IPS-15b (cell line): ENCODE data around the gene CAPN10.

Source experiments
- H3K27me3 ChIP-seq: one replicate; pipeline ENCODE4 v1.6.1; 2013; ENCODE audit warnings: low read length; ENCODE audit not compliant: control insufficient read depth, insufficient read depth
- H3K36me3 ChIP-seq: one replicate; pipeline ENCODE4 v1.6.1; 2013; ENCODE audit warnings: low read length; ENCODE audit not compliant: control insufficient read depth, insufficient read depth
- H3K4me1 ChIP-seq: one replicate; pipeline ENCODE4 v1.6.1; 2013; ENCODE audit warnings: mild to moderate bottlenecking, low read length; ENCODE audit not compliant: control insufficient read depth, insufficient read depth
- H3K4me3 ChIP-seq: one replicate; pipeline ENCODE4 v1.5.1; 2013; ENCODE audit warnings: low read depth, low read length
- H3K9ac ChIP-seq: one replicate; pipeline ENCODE4 v1.6.1; 2013; ENCODE audit warnings: low read depth, mild to moderate bottlenecking, low read length
- H3K9me3 ChIP-seq: one replicate; pipeline ENCODE4 v1.6.1; 2013; ENCODE audit warnings: mild to moderate bottlenecking, low read length; ENCODE audit not compliant: control insufficient read depth, insufficient read depth

CAPN10 gene

DNA sequence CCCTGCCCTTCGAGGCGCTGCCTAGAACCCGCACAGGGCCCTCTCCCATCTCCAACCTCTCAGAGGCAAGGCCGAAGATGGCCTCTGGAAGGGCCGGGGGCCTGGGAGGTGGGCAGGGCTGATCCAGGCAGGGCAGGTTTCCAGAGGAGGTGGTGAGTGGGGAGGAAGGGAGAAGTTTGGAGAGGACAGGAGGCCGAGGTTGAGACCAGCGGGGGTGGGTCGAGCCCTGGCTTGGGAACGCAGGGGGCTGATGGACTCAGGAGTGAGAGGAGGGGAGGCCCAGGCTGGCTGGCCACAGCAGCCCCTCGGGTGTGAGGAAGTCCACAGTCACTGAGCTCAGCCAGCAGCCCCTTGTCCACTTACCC is 10.5 kb downstream of the CAPN10 start:
- H3K9me3 ChIP-seq: no peaks in the 10 kb centered on the region
- no peaks in the 10 kb centered on the region for H3K4me1 ChIP-seq
- no peak overlapping the region for H3K4me3 ChIP-seq
- H3K36me3 ChIP-seq: peaks cover 19% of the 10 kb centered on the region
- H3K27me3 ChIP-seq: no peaks in the 10 kb centered on the region
- no peak overlapping the region for H3K9ac ChIP-seq

DNA sequence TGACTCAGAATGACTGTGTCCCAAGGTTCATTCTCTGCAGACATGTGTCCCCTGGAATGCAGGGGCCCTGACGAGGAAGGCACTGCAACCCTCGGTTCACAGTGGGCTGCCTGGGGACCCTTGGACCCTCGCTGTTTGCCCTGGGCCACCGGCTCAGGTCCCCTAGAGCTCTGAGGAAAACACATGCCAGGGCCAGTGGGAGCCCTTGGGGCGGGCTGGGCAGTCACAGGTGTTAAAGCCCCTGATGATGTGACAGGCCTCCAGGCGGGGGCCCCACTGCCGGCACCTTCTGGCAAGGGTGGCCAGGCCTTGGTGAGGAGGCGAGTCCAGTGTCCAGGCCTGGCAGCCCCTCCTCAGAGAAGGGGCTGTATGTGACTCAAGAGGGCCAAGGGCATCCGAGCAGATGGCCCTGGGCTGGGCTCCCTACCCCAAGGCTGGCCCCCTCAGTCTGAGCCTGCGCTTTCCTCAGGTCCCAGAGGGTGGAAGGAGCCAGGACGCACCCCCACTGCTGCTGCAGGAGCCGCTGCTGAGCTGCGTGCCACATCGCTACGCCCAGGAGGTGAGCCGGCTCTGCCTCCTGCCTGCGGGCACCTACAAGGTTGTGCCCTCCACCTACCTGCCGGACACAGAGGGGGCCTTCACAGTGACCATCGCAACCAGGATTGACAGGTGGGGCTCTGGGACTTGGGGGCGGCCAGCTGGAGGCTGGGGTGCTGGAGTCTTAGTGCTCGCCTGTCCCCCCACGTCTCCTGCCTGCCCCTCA is 11.1 kb downstream of the CAPN10 start:
- Histone ChIP-seq H3K4me3 (no peak overlapping the region), H3K4me1 (no peaks in the 10 kb centered on the region), H3K36me3 (peaks cover 18% of the 10 kb centered on the region), H3K27me3 (no peaks in the 10 kb centered on the region), H3K9me3 (no peaks in the 10 kb centered on the region), H3K9ac (no peak overlapping the region)

DNA sequence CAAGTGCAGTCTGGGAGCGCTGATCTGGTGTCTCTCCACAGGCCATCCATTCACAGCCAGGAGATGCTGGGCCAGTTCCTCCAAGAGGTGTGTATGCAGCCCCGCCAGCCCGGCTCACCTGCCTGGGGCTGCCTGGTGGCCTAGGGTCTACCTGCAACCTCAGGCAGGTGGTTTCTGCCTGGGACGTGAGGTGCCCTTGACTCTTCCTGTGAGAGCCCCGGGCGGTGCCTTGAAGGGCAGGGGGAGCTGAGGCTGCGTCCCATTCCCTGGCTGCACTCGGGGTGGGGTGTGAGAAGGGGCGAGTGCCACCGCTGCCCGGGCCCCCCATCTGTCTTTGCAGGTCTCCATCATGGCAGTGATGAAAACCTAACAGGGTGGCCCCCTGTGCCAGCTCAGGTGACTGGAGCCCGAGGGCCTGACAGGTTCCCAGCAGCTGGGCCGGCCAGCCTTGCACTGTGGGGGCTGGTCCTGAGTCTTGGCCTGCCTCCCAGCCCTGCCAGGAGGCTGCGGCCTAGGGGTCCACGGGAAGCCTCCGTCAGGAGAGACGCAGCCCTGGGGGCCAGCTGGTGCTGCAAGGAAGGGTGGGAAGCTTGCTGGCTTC is 11.9 kb downstream of the CAPN10 start:
- H3K36me3 ChIP-seq: peaks cover 18% of the 10 kb centered on the region
- H3K4me1 ChIP-seq: no peaks in the 10 kb centered on the region
- no peaks in the 10 kb centered on the region for H3K27me3 ChIP-seq
- no peak overlapping the region for H3K4me3 ChIP-seq
- H3K9ac ChIP-seq: no peak overlapping the region
- H3K9me3 ChIP-seq: no peaks in the 10 kb centered on the region

DNA sequence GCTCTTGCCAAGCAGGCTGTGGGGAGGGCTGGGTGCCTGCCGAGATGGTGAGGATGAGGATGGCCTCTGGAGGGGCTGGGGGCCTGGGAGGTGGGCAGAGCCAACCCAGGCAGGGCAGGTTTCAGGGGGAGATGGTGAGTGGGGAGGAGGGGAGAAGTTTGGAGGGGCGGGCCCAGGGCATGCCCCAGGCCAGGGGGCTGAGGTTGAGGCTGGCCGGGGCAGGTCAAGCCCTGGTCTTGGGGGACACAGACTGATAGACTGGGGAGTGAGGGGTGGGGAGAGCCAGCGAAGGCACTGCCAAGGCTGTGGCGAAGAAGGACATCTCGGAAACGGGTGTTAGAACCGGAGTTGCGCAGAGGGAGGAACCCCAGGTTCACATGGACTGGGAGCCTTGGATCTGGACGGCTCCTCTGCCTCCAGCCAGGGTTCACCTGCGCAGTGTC is 12.6 kb downstream of the CAPN10 start:
- Histone ChIP-seq H3K9ac (no peak overlapping the region), H3K4me3 (no peak overlapping the region), H3K27me3 (no peaks in the 10 kb centered on the region), H3K36me3 (peaks cover 12% of the 10 kb centered on the region), H3K9me3 (no peaks in the 10 kb centered on the region), H3K4me1 (no peaks in the 10 kb centered on the region)

DNA sequence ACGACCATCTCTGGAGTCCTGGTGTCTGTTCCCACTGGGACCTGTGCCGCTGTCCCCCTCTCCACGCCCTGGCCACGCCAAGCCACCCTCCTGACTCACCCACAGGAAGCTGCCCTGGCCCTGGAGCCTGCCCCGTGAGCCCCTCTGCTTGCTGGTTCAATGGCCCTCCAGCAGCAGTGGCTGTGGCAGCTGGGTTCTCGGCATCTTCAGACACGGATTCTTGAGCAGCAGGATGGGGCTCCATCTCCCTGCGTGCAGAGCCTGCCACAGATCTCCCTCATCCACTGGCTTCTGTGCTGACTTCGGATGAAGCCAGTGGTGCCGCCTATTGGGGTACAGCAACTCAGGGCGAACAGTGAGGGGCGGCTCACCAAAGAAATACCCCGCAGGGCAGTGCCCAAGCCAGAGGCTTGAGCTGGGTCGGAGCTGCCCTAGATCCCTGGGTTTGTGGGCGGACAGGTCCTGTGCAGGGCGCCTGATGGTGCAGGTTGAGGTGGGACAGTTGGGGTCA is 14.0 kb downstream of the CAPN10 start:
- peaks cover 10% of the 10 kb centered on the region for H3K36me3 ChIP-seq
- no peak overlapping the region for H3K4me3 ChIP-seq
- H3K4me1 ChIP-seq: no peaks in the 10 kb centered on the region
- H3K9ac ChIP-seq: no peak overlapping the region
- no peaks in the 10 kb centered on the region for H3K9me3 ChIP-seq
- no peaks in the 10 kb centered on the region for H3K27me3 ChIP-seq

GRCh38 chr2:240601061-240601830 is 14.7 kb downstream of the CAPN10 start:
- no peaks in the 10 kb centered on the region for H3K9me3 ChIP-seq
- no peaks in the 10 kb centered on the region for H3K4me1 ChIP-seq
- H3K9ac ChIP-seq: no peak overlapping the region
- no peak overlapping the region for H3K4me3 ChIP-seq
- H3K27me3 ChIP-seq: no peaks in the 10 kb centered on the region
- peaks cover 8% of the 10 kb centered on the region for H3K36me3 ChIP-seq

GRCh38 chr2:240601831-240602160 is 15.3 kb downstream of the CAPN10 start:
- no peaks in the 10 kb centered on the region for H3K27me3 ChIP-seq
- H3K4me3 ChIP-seq: no peak overlapping the region
- H3K9ac ChIP-seq: no peak overlapping the region
- H3K9me3 ChIP-seq: no peaks in the 10 kb centered on the region
- H3K4me1 ChIP-seq: no peaks in the 10 kb centered on the region
- peaks cover 7% of the 10 kb centered on the region for H3K36me3 ChIP-seq

DNA sequence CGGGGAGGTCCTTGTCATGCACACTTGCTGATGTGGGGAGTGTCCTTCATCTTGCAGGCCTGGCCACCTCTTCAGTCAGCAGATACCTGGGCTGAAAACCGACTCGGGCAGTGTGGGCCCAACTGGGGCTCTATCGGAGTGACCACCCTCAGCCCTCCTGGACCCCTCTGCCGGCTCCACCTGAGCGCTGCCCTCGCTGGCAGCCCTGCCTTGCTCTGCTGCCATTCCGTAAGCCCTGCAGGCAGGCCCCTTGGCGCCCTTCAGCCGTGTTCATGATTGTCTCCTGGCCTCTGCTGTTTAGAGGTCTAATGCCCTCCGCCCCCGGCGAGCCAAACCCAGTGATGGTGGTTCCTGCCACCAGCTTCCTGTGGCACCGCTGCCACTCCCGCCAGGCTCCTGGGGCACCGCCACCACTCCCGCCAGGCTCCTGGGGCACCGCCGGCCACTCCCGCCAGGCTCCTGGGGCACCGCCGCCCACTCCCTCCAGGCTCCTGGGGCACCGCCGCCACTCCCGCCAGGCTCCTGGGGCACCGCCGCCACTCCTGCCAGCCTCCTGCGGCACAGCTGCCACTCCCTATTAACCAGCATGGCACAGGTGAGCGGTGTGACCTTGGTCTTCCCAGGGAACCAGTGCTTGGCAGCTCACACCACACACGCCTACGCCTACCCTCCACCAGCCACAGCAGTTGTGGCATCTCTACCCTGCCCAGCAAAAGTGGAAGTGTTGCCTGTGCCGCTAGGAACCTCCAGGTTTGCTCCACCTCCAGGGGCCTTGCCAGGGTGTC is 15.9 kb downstream of the CAPN10 start:
- H3K4me1 ChIP-seq: no peaks in the 10 kb centered on the region
- H3K9ac ChIP-seq: no peak overlapping the region
- no peaks in the 10 kb centered on the region for H3K9me3 ChIP-seq
- H3K4me3 ChIP-seq: no peak overlapping the region
- H3K27me3 ChIP-seq: no peaks in the 10 kb centered on the region
- peaks cover 7% of the 10 kb centered on the region for H3K36me3 ChIP-seq

GRCh38 chr2:240603081-240603835 is 16.7 kb downstream of the CAPN10 start:
- no peaks in the 10 kb centered on the region for H3K27me3 ChIP-seq
- H3K9me3 ChIP-seq: no peaks in the 10 kb centered on the region
- H3K4me3 ChIP-seq: no peak overlapping the region
- H3K36me3 ChIP-seq: peaks cover 3% of the 10 kb centered on the region
- no peak overlapping the region for H3K9ac ChIP-seq
- H3K4me1 ChIP-seq: no peaks in the 10 kb centered on the region

GRCh38 chr2:240603846-240604245 is 17.3 kb downstream of the CAPN10 start:
- H3K36me3 ChIP-seq: peaks cover 3% of the 10 kb centered on the region
- no peaks in the 10 kb centered on the region for H3K9me3 ChIP-seq
- H3K27me3 ChIP-seq: no peaks in the 10 kb centered on the region
- H3K9ac ChIP-seq: no peak overlapping the region
- H3K4me3 ChIP-seq: no peak overlapping the region
- H3K4me1 ChIP-seq: no peaks in the 10 kb centered on the region
